Brain microvascular endothelial cell (primary cell): ENCODE data around the gene IPO8.
A peak's percentile ranks its signal among the peaks of the same experiment; 100 is the strongest.

Experiments used
- DNase-seq: peaks from one replicate; pipeline ENCODE4 v3.0.0-alpha.2; 2020
- H3K27ac ChIP-seq: fragments of 250-450 bp; sonication (Bioruptor Pico); 2 replicates; pipeline ENCODE4 v1.5.1; 2020; ENCODE audit warnings: mild to moderate bottlenecking, moderate library complexity
- H3K27me3 ChIP-seq: fragments of 250-450 bp; sonication (Bioruptor Pico); replicated peaks from 2 replicates; pipeline ENCODE4 v1.5.1; 2020; ENCODE audit warnings: mild to moderate bottlenecking
- H3K36me3 ChIP-seq: fragments of 250-450 bp; sonication (Bioruptor Pico); replicated peaks from 2 replicates; pipeline ENCODE4 v1.5.1; 2020; ENCODE audit warnings: mild to moderate bottlenecking
- H3K4me3 ChIP-seq: 2 replicates; pipeline ENCODE4 v1.5.1; 2011; ENCODE audit warnings: low read depth, mild to moderate bottlenecking, control low read depth, low read length, moderate library complexity
- in situ Hi-C: cut with HindIII; loops from 2 replicates; pipeline ENCODE4 v1.10.0; 2017; ENCODE audit warnings: low sequenced_read_pairs, low pct_ligation_motif_present
- TF ChIP-seq, protein P1 (sequence below): IDR thresholded peaks from 2 replicates; pipeline ENCODE4 v1.5.1; 2011; ENCODE audit warnings: low read depth, mild to moderate bottlenecking, moderate library complexity, low read length, control low read depth, inconsistent platforms; ENCODE audit errors: missing control alignments

Gene IPO8

DNA sequence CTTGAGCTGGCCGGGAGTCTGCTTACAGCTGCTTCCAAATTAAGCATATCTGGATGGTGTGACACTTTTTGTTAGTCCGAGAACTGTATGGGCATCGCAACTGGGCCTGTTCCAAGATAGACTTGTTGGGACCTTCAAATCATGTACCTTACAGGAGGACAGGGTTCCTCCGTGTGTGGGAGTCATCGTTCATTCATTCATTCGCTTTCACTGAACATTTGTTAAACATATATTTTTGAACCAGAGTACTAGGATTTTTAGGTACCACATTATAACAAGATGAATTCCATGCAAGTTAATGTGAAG, 387 bp upstream of the IPO8 start:
- peak overlapping the region; percentile 35 for H3K27ac ChIP-seq
- in situ Hi-C loops, result no loop called here
- DNase-seq, result no peak
- no peaks in the 10 kb centered on the region for H3K27me3 ChIP-seq
- H3K4me3 ChIP-seq, result peak overlapping the region; percentile 94
- TF ChIP-seq, protein P1, sequence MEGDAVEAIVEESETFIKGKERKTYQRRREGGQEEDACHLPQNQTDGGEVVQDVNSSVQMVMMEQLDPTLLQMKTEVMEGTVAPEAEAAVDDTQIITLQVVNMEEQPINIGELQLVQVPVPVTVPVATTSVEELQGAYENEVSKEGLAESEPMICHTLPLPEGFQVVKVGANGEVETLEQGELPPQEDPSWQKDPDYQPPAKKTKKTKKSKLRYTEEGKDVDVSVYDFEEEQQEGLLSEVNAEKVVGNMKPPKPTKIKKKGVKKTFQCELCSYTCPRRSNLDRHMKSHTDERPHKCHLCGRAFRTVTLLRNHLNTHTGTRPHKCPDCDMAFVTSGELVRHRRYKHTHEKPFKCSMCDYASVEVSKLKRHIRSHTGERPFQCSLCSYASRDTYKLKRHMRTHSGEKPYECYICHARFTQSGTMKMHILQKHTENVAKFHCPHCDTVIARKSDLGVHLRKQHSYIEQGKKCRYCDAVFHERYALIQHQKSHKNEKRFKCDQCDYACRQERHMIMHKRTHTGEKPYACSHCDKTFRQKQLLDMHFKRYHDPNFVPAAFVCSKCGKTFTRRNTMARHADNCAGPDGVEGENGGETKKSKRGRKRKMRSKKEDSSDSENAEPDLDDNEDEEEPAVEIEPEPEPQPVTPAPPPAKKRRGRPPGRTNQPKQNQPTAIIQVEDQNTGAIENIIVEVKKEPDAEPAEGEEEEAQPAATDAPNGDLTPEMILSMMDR, result no peak
- no peaks in the 10 kb centered on the region for H3K36me3 ChIP-seq

DNA sequence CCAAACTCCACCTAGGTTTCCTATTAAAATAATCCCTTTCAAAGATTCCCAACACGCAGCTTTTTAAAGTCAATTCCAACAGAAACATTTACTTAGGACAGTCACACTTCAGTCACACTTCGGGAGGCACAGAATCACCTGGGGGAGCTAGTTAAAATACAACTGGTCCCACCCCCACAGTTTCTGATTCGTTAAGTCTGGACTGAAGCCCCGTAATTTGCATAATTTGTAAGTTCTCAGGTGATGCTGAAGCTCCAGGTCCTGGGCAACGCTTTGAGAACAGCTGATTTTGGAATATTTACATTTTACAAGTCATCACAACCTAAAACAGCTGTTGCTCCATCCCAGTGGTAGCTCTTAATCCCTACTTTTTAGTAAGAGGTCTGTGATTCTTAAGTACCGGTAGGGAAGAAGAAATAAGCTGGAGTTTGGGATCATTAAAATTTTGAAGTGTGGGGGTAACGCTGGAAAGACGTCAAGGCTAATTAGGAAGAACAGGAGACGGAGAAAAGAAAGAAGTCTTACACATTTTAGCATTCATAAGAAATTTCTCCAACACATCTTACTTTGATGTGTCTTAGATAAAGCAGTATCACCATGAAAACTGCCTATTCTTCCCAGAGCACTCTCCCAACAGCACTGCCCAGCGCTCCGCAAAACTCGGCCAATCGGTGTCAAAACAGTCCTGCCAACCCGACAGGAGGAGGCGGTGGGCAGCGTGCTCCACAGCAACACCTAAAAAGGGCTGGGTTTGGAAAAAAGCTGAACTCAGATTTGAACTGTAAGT, 1.1 kb downstream of the IPO8 start:
- no peaks in the 10 kb centered on the region for H3K27me3 ChIP-seq
- no peak for DNase-seq
- H3K27ac ChIP-seq, result no peak overlapping the region
- no peaks in the 10 kb centered on the region for H3K36me3 ChIP-seq
- TF ChIP-seq, protein P1, result peak; percentile 33
- peak overlapping the region; percentile 94 for H3K4me3 ChIP-seq
- in situ Hi-C loops, result no loop called here

DNA sequence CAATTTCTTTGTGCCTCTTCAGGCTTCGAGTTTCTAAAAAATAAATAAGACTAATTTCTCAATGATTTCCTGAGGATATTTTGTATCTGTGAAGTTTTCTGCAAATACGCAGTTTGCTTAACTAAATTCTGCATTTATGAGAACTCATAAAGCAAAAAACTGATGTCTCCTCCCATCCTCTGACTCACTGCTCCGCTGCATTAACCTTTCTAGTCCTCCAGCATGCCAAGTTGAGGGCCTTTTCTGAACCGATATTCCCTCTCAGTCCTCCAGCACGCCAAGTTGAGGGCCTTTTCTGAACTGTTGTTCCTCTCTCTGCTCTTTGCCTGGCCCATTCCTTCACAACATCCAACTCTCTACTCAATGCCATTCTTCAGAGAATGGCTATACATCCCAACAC, 3.2 kb downstream of the IPO8 start:
- H3K4me3 ChIP-seq, result no peak overlapping the region
- no peaks in the 10 kb centered on the region for H3K36me3 ChIP-seq
- no peaks in the 10 kb centered on the region for H3K27me3 ChIP-seq
- no peak overlapping the region for H3K27ac ChIP-seq
- no peak for DNase-seq
- in situ Hi-C loops, result no loop called here
- TF ChIP-seq, protein P1, result no peak

DNA sequence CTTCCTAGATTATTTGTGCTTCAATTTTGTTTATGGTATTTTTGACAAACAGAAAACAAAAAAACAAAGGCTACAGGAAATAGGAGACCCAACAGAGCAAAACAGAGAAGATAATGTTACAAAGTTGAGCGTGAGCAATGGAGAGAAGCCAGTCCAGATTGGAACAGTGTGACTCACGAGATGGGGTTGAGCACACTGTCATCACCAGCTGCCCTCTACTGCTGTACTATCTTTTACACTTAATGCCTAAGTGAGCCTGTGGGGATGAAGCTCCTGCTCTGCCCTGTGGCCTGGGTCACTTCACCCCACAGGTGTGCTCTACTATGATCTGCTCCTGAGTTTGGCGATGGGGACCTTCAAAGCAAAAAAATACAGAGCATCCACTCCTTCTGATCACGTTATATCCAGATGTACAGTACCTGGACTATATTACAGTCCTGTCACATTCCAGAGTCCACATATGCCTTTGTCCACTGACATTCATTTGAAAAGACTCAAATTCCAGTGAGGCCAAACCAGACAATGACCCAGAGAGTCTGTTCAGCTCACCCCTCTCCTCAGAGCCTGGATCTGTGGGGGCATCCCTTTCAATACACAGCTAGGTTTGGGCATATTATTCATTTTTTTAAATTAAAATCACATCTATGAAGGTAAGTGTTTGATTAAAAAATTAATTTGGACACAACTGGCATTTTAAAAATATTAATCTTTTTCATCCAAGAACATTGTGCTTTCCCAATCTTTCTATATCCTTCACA, 4.4 kb downstream of the IPO8 start:
- in situ Hi-C loops, result no loop called here
- Histone ChIP-seq H3K27me3 (no peaks in the 10 kb centered on the region), H3K27ac (no peak overlapping the region), H3K4me3 (no peak overlapping the region), H3K36me3 (no peaks in the 10 kb centered on the region)
- DNase-seq, result peak; percentile 71
- TF ChIP-seq, protein P1, result peak; percentile 5

DNA sequence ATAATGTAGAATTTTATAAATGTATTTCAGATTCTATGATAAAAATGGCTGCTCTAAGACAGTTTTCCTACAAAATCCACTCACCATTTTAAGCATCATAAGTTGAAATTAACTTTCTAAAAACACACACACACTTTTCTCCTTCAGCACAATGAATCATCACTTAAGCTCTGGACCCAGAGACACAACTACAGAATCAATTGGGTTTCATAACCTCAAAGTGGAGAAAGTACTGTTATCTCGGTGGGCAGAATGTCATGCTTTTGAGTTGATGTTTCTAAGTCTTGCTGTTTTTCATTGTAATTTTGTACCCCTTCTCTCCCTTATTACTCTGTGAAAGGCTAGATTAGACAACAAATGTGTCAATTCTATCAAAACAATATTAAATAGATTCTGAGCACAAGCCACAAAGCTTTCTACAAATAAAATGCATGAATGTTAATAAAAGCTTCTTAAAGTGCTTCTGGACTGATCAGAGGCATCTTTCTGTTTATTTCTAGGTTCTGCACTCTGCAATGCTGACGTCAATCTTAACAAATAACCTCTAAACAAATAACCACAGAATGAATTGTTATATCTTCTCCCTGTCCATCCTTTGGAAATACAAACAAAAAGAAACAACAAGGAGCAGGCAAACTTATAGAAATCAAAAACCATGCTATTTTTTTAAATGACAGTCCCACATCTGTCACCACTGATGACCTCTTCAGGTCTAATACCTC, 8.2 kb downstream of the IPO8 start:
- no peaks in the 10 kb centered on the region for H3K36me3 ChIP-seq
- TF ChIP-seq, protein P1, result no peak
- no peak overlapping the region for H3K27ac ChIP-seq
- H3K27me3 ChIP-seq, result no peaks in the 10 kb centered on the region
- no peak overlapping the region for H3K4me3 ChIP-seq
- in situ Hi-C loops, result no loop called here
- DNase-seq, result no peak
